HCT116 (cell line): ENCODE data around the gene CDC42EP3.

Experiments used
- CEBPB ChIP-seq: IDR thresholded peaks from 2 replicates; pipeline ENCODE4 v1.6.1; 2012; ENCODE audit warnings: low read depth
- EZH2 ChIP-seq: fragments of 200-600 bp; sonication (generic); IDR thresholded peaks from 2 replicates; pipeline ENCODE4 v1.6.1; 2017; ENCODE audit warnings: antibody characterized with exemption, mixed run types
- JUND ChIP-seq: IDR thresholded peaks from 2 replicates; pipeline ENCODE4 v1.6.1; 2012
- POLR2A ChIP-seq: IDR thresholded peaks from 2 replicates; pipeline ENCODE4 v1.7.0; 2011; ENCODE audit warnings: borderline replicate concordance; ENCODE audit not compliant: insufficient read depth, insufficient read length; ENCODE audit errors: extremely low read depth
- POLR2AphosphoS5 ChIP-seq: IDR thresholded peaks from 2 replicates; pipeline ENCODE4 v1.6.1; 2011; ENCODE audit warnings: mild to moderate bottlenecking, low read depth, low read length, moderate library complexity
- SP1 ChIP-seq: IDR thresholded peaks from 2 replicates; pipeline ENCODE4 v1.6.1; 2012; ENCODE audit warnings: low read depth
- YY1 ChIP-seq: IDR thresholded peaks from 2 replicates; pipeline ENCODE4 v1.6.1; 2011; ENCODE audit warnings: low read length, low read depth, moderate library complexity, mild to moderate bottlenecking; ENCODE audit not compliant: insufficient replicate concordance; ENCODE audit errors: extremely low read depth
- ZNF274 ChIP-seq: fragments of 200-500 bp; sonication (Bioruptor generic); IDR thresholded peaks from 2 replicates; pipeline ENCODE4 v1.6.1; 2014; ENCODE audit warnings: mild to moderate bottlenecking, low read depth, low read length, inconsistent platforms
- TF ChIP-seq, protein P1 (sequence below), 3 experiments: fragments of 200-600 bp in 1 of 3; sonication (generic) in 1 of 3; IDR thresholded peaks in 2 of 3; conservative IDR thresholded peaks in 1 of 3; 2 replicates each; pipeline ENCODE4 v1.5.1; 2012 to 2017; ENCODE audit warnings: low read depth in 2 of 3, low read length in 2 of 3, antibody characterized with exemption in 1 of 3, borderline replicate concordance in 1 of 3, control low read depth in 1 of 3, mild to moderate bottlenecking in 1 of 3, mixed read lengths in 1 of 3, mixed run types in 1 of 3, moderate library complexity in 1 of 3; ENCODE audit not compliant: insufficient read depth in 1 of 3
- TF ChIP-seq, protein P2 (sequence below): IDR thresholded peaks from 2 replicates; pipeline ENCODE4 v1.6.1; 2012; ENCODE audit warnings: low read depth

DNA sequence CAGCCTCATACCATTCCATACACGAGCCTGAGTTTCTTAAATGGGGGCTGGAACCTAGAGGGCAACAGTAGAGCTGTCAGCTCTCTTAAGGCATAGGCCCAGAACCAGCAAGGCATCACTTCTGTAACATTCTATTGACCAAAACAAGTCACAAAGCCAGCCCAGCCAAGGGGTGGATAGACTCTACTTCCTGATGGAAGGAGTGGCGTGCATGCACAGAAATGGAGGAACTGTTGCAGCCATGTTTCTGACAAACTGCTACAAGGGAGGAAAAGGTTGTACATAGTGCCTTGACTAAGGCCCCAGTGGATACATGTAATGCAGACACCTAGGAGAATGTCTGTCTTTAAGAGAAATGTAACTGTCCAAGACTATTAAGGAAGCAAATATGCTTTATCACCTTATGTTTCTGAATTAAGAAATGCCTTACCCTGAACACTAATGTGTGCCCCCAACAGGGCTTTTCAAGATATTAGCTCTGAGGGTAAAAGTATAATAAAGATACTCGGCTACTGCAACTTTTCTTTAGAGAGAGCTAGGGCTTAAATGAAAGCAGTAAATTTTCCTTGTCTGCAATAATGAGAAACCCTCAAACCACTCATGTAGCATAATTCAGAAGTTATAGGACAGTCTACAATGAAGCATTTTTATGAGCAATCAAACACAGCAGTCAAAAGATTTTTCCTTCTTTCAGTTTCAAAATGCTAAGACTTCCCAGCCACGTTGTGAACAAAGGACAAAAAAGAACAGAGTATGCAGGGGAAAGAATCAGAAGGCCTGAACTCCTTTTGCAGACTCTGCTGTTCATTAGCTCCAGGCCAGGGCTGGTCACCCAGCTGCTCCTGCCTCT lies 35.1 kb upstream of the CDC42EP3 start:
- TF ChIP-seq, protein P1, sequence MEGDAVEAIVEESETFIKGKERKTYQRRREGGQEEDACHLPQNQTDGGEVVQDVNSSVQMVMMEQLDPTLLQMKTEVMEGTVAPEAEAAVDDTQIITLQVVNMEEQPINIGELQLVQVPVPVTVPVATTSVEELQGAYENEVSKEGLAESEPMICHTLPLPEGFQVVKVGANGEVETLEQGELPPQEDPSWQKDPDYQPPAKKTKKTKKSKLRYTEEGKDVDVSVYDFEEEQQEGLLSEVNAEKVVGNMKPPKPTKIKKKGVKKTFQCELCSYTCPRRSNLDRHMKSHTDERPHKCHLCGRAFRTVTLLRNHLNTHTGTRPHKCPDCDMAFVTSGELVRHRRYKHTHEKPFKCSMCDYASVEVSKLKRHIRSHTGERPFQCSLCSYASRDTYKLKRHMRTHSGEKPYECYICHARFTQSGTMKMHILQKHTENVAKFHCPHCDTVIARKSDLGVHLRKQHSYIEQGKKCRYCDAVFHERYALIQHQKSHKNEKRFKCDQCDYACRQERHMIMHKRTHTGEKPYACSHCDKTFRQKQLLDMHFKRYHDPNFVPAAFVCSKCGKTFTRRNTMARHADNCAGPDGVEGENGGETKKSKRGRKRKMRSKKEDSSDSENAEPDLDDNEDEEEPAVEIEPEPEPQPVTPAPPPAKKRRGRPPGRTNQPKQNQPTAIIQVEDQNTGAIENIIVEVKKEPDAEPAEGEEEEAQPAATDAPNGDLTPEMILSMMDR (IDR thresholded peaks at IDR 0.05 in 2 of 3, conservative IDR thresholded peaks at IDR 0.05 in 1 of 3; ENCODE audit: borderline replicate concordance in 1 of 3, insufficient read depth in 1 of 3, low read depth in 2 of 3, low read length in 2 of 3) = no peak
- no peak for TF ChIP-seq POLR2A
- TF ChIP-seq, protein P2, sequence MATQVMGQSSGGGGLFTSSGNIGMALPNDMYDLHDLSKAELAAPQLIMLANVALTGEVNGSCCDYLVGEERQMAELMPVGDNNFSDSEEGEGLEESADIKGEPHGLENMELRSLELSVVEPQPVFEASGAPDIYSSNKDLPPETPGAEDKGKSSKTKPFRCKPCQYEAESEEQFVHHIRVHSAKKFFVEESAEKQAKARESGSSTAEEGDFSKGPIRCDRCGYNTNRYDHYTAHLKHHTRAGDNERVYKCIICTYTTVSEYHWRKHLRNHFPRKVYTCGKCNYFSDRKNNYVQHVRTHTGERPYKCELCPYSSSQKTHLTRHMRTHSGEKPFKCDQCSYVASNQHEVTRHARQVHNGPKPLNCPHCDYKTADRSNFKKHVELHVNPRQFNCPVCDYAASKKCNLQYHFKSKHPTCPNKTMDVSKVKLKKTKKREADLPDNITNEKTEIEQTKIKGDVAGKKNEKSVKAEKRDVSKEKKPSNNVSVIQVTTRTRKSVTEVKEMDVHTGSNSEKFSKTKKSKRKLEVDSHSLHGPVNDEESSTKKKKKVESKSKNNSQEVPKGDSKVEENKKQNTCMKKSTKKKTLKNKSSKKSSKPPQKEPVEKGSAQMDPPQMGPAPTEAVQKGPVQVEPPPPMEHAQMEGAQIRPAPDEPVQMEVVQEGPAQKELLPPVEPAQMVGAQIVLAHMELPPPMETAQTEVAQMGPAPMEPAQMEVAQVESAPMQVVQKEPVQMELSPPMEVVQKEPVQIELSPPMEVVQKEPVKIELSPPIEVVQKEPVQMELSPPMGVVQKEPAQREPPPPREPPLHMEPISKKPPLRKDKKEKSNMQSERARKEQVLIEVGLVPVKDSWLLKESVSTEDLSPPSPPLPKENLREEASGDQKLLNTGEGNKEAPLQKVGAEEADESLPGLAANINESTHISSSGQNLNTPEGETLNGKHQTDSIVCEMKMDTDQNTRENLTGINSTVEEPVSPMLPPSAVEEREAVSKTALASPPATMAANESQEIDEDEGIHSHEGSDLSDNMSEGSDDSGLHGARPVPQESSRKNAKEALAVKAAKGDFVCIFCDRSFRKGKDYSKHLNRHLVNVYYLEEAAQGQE = no peak
- no peak for TF ChIP-seq JUND
- no peak for TF ChIP-seq CEBPB
- TF ChIP-seq EZH2 = no peak
- TF ChIP-seq POLR2AphosphoS5 = no peak
- no peak for TF ChIP-seq SP1
- no peak for TF ChIP-seq ZNF274
- TF ChIP-seq YY1 = no peak
